Stomach (tissue), 4 donors: ENCODE data around the gene LSM11.

Experiments used
- EP300 ChIP-seq: sonication (generic); formaldehyde crosslinking; IDR thresholded peaks from one replicate; pipeline ENCODE4 v1.6.1; 2017; ENCODE audit warnings: antibody characterized with exemption
- POLR2AphosphoS5 ChIP-seq, 3 donors: sonication (generic); formaldehyde crosslinking; IDR thresholded peaks; one replicate each; pipeline ENCODE4 v1.6.1; 2016; ENCODE audit warnings: antibody characterized with exemption in 3 of 3
- TF ChIP-seq, protein P1 (sequence below), 7 experiments: fragments of 450-650 bp in 4 of 7; fragments of 200-600 bp in 3 of 7; sonication (generic) in 3 of 7; IDR thresholded peaks; one replicate each; pipeline ENCODE4 v1.5.1; 2016 to 2019; ENCODE audit warnings: antibody characterized with exemption in 7 of 7, control low read depth in 2 of 7, mild to moderate bottlenecking in 1 of 7

- TF ChIP-seq, protein P1, sequence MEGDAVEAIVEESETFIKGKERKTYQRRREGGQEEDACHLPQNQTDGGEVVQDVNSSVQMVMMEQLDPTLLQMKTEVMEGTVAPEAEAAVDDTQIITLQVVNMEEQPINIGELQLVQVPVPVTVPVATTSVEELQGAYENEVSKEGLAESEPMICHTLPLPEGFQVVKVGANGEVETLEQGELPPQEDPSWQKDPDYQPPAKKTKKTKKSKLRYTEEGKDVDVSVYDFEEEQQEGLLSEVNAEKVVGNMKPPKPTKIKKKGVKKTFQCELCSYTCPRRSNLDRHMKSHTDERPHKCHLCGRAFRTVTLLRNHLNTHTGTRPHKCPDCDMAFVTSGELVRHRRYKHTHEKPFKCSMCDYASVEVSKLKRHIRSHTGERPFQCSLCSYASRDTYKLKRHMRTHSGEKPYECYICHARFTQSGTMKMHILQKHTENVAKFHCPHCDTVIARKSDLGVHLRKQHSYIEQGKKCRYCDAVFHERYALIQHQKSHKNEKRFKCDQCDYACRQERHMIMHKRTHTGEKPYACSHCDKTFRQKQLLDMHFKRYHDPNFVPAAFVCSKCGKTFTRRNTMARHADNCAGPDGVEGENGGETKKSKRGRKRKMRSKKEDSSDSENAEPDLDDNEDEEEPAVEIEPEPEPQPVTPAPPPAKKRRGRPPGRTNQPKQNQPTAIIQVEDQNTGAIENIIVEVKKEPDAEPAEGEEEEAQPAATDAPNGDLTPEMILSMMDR (IDR thresholded peaks at IDR 0.05): no peak
- TF ChIP-seq EP300 (no peak), POLR2AphosphoS5 (IDR thresholded peaks at IDR 0.05) (no peak)
Observed at GRCh38 chr5:157747766-157748700, 4.5 kb downstream of the LSM11 start.
